HG03520 (cell line): Measurements from ENCODE around the gene SLCO4C1.
"Not testable (repeated sequence)": the region's sequence is repeated elsewhere in the genome, so short reads cannot be mapped to it uniquely, and the experiment has no call there.

Source experiments
- ATAC-seq: cut with Tn5 transposase; IDR thresholded peaks from one replicate; pipeline ENCODE4 v1.9.1; 2021; ENCODE audit warnings: mild to moderate bottlenecking, moderate library complexity; ENCODE audit not compliant: unreplicated experiment

The SLCO4C1 gene

GRCh38 chr5:102296178-102296817, at the start of gene SLCO4C1:
Gene SLCO4C1 (minus strand): TSS chr5:102296284. CDS start chr5:102296262, 22 bp downstream.
- ATAC-seq: peak; percentile 95

GRCh38 chr5:102341681-102342288, 45.7 kb upstream of the SLCO4C1 start:
- no peak for ATAC-seq

- ATAC-seq: no peak
Measured at GRCh38 chr5:102324714-102325113, 28.6 kb upstream of the SLCO4C1 start.

- not testable (repeated sequence) for ATAC-seq
Measured at GRCh38 chr5:102318801-102319200, 22.7 kb upstream of the SLCO4C1 start.

- no peak for ATAC-seq
Measured at GRCh38 chr5:102314328-102314727, 18.2 kb upstream of the SLCO4C1 start.

GRCh38 chr5:102313912-102314311, 17.8 kb upstream of the SLCO4C1 start:
- no peak for ATAC-seq

- no peak for ATAC-seq
Measured at GRCh38 chr5:102312586-102313370, 16.7 kb upstream of the SLCO4C1 start.

- ATAC-seq: no peak
Measured at GRCh38 chr5:102309586-102309985, 13.5 kb upstream of the SLCO4C1 start.

GRCh38 chr5:102307232-102307631, 11.1 kb upstream of the SLCO4C1 start:
- no peak for ATAC-seq

GRCh38 chr5:102306121-102306520, 10.0 kb upstream of the SLCO4C1 start:
- ATAC-seq: no peak

- ATAC-seq: peak; percentile 1
Measured at GRCh38 chr5:102295534-102296177, 428 bp downstream of the SLCO4C1 start.

GRCh38 chr5:102294886-102295395, 1.1 kb downstream of the SLCO4C1 start:
- ATAC-seq: no peak

- ATAC-seq: no peak
Measured at GRCh38 chr5:102290004-102290403, 6.1 kb downstream of the SLCO4C1 start.

- no peak for ATAC-seq
Measured at GRCh38 chr5:102289251-102289899, 6.7 kb downstream of the SLCO4C1 start.

GRCh38 chr5:102288630-102289029, 7.5 kb downstream of the SLCO4C1 start:
- ATAC-seq: no peak

GRCh38 chr5:102286476-102286875, 9.6 kb downstream of the SLCO4C1 start:
- ATAC-seq: no peak

GRCh38 chr5:102283102-102283797, 12.8 kb downstream of the SLCO4C1 start:
- no peak for ATAC-seq

- ATAC-seq: no peak
Measured at GRCh38 chr5:102279711-102280110, 16.4 kb downstream of the SLCO4C1 start.

- ATAC-seq: no peak
Measured at GRCh38 chr5:102278231-102278630, 17.9 kb downstream of the SLCO4C1 start.

- no peak for ATAC-seq
Measured at GRCh38 chr5:102277144-102277543, 18.9 kb downstream of the SLCO4C1 start.
